A549 (cell line): ENCODE measurements around the gene SHANK1. TPM values are rescaled to one million over a fixed set of nuclear protein-coding genes. Genes with fewer than 3 reads are reported as not detected.

ENCODE experiments used
- ATAC-seq, 2 experiments: fragments of 200-7000 bp in 1 of 2; fragments of >200 bp in 1 of 2; cut with Nextera tagmentation in 1 of 2; cut with Tn5 transposase in 1 of 2; 3 replicates each; pipeline versions ENCODE4 v1.8.0 to v1.9.1; 2018 to 2020; ENCODE audit warnings: mild to moderate bottlenecking in 1 of 2, moderate library complexity in 1 of 2
- CTCF ChIA-PET: fragments of 300-600 bp; sonication (Branson Sonifier 250); formaldehyde crosslinking; extraction: SDS; loops from one replicate; lab custom pipeline; 2021; ENCODE audit warnings: antibody characterized with exemption, inconsistent platforms; lab: Yijun Ruan, JAX
- POLR2A ChIA-PET: fragments of 350-600 bp; formaldehyde crosslinking; extraction: SDS; loops from one replicate; lab custom pipeline; 2021; ENCODE audit warnings: antibody characterized with exemption, inconsistent platforms; lab: Yijun Ruan, JAX
- DNase-seq, 2 experiments: peaks; one replicate each; pipeline versions ENCODE4 v3.0.0 to v3.0.0-alpha.2; 2011 to 2016; ENCODE audit warnings: low read depth in 1 of 2, low spot score in 1 of 2
- FAIRE-seq: peaks from 2 replicates; lab custom pipeline; 2011; peaks lifted over from hg19 to GRCh38; lab: Jason Lieb, UNC
- H3K27ac ChIP-seq, 2 experiments: fragments of >200 bp; sonication (Bioruptor Twin); formaldehyde crosslinking; 3 replicates each; pipeline ENCODE4 v1.5.1; 2016 to 2017
- H3K4me1 ChIP-seq: fragments of >200 bp; sonication (Bioruptor Twin); formaldehyde crosslinking; 3 replicates; pipeline ENCODE4 v1.6.1; 2016
- H3K4me2 ChIP-seq: fragments of >200 bp; sonication (Bioruptor Twin); formaldehyde crosslinking; 3 replicates; pipeline ENCODE4 v1.6.1; 2016
- H3K4me3 ChIP-seq: fragments of >200 bp; sonication (Bioruptor Twin); formaldehyde crosslinking; 3 replicates; pipeline ENCODE4 v1.5.1; 2016
- H3K9me3 ChIP-seq: fragments of >200 bp; sonication (Bioruptor Twin); formaldehyde crosslinking; 3 replicates; pipeline ENCODE4 v1.6.1; 2016
- CBX2 ChIP-seq: fragments of 200-600 bp; sonication (generic); IDR thresholded peaks from 2 replicates; pipeline ENCODE4 v1.6.1; 2016; ENCODE audit warnings: low read depth, mild to moderate bottlenecking, borderline replicate concordance
- EP300 ChIP-seq, 2 experiments: fragments of >200 bp; sonication (Bioruptor Twin); formaldehyde crosslinking; IDR thresholded peaks; 2 replicates in 1 of 2; 3 replicates in 1 of 2; pipeline ENCODE4 v1.6.1; 2016 to 2017
- FOSB ChIP-seq: fragments of 250-450 bp; sonication (Bioruptor Pico); IDR thresholded peaks from 2 replicates; pipeline ENCODE4 v1.5.0; 2020; ENCODE audit warnings: mild to moderate bottlenecking, moderate library complexity
- GATA3 ChIP-seq: IDR thresholded peaks from 2 replicates; pipeline ENCODE4 v1.6.1; 2012; ENCODE audit warnings: borderline replicate concordance
- HDAC2 ChIP-seq: fragments of 200-600 bp; sonication (generic); IDR thresholded peaks from 2 replicates; pipeline ENCODE4 v1.6.1; 2016
- HEYL ChIP-seq: fragments of 250-450 bp; sonication (Bioruptor Pico); IDR thresholded peaks from 2 replicates; pipeline ENCODE4 v1.8.0; 2021; ENCODE audit warnings: mild to moderate bottlenecking, moderate library complexity
- JUNB ChIP-seq: fragments of >200 bp; sonication (Bioruptor Twin); formaldehyde crosslinking; IDR thresholded peaks from 2 replicates; pipeline ENCODE4 v1.6.1; 2016
- MAZ ChIP-seq: fragments of 150-350 bp; IDR thresholded peaks from 2 replicates; pipeline ENCODE4 v1.6.1; 2014; ENCODE audit warnings: antibody characterized with exemption, low read depth, low read length, borderline replicate concordance
- NPAS2 ChIP-seq: fragments of 250-450 bp; sonication (Bioruptor Pico); IDR thresholded peaks from 2 replicates; pipeline ENCODE4 v1.8.0; 2022; ENCODE audit warnings: mild to moderate bottlenecking, moderate library complexity, borderline replicate concordance
- RAD21 ChIP-seq, 2 experiments: fragments of >200 bp in 1 of 2; sonication (Bioruptor Twin) in 1 of 2; formaldehyde crosslinking in 1 of 2; IDR thresholded peaks in 1 of 2; conservative IDR thresholded peaks in 1 of 2; 2 replicates in 1 of 2; 3 replicates in 1 of 2; pipeline ENCODE4 v1.6.1; 2012 to 2018; ENCODE audit warnings: inconsistent platforms in 1 of 2
- RARB ChIP-seq: fragments of 250-450 bp; sonication (Bioruptor Pico); IDR thresholded peaks from 2 replicates; pipeline ENCODE4 v1.8.0; 2021; ENCODE audit warnings: mild to moderate bottlenecking, moderate library complexity
- ZC3H11A ChIP-seq: fragments of 450-650 bp; IDR thresholded peaks from 2 replicates; pipeline ENCODE4 v1.6.1; 2014; ENCODE audit warnings: antibody characterized with exemption, mild to moderate bottlenecking
- WGBS: methylation state at CpG from one replicate; pipeline ENCODE4 v1.1.6; 2017; ENCODE audit errors: missing lambda C conversion rate; 5-methylcytosine and 5-hydroxymethylcytosine counted together
- polyA plus RNA-seq, 4 experiments: library from polyadenylated mRNA; depleted of rRNA in 3 of 4; stranded (reverse); fragments of >200 nt; fragmentation: RNase III in 1 of 4; extraction: RNeasy Plus Mini Kit Qiagen cat#74134 plus additional on column Dnase treatment in 1 of 4; gene quantifications; 2 replicates in 3 of 4; 3 replicates in 1 of 4; pipeline ENCODE4 v1.2.3, GENCODE V29; 2011 to 2017
- TF ChIP-seq, protein P1 (sequence below): IDR thresholded peaks from 2 replicates; pipeline ENCODE4 v1.6.1; 2012; ENCODE audit warnings: low read depth, borderline replicate concordance

The SHANK1 gene
- polyA plus RNA-seq, 2 of the 4 experiments (the other 2 are of a cell fraction), result 0.04 to 0.17 TPM

DNA sequence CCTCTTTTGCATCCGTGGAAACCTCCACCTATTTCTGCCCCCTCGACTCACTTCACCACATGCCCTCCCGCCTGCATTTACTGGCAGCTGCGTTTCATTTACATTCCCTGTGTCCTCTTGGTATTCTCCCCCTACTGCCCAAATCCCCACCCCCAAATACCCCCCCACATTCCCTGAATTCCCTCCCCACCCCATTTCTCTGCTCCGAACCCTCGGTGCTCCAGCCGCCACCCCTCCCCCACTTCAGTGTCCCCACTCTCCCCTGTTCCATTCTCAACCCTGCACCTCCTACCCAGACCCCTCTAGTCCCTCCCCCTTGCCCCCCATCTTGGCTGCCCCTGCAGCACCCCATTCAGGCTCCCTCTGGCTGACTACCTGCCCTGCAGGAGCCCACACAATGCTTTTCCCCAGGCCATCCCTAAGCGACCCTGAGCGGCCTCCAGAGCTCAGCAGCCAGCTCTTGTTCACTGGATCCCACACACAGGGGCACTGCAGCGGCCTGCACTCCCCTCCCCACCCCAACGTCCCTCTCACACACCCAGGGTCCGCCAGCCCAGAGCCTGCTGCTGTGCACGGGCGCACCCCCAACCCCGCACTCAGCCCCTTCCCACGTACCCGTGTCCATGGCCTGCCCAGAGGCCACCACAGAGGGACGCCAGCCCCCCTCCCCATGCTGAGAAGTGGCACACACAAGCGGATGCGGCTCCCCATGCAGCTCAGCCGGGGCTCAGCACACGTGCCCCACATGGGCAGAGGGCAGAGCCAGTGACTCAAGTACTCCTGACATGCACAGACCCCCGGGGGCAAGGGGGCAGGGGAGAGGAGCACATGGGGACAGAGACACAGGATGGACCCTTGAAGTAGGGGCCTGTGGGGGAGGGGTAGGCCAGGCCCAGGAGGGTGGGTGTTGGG lies 26.3 kb downstream of the SHANK1 start:
- CTCF ChIA-PET, result interaction anchor here (1.0 to 5.3 kb wide), 4 partner anchors 9 to 545 kb away, joined by 3 to 24 read pairs (median 10); no protein-coding TSS in a partner anchor
- Histone ChIP-seq H3K4me2 (no peak overlapping the region), H3K9me3 (no peaks in the 10 kb centered on the region), H3K27ac (no peak overlapping the region), H3K4me1 (peaks cover 12% of the 10 kb centered on the region; the same call in 2 of the 3 replicates), H3K4me3 (no peak overlapping the region)
- ATAC-seq (no peak), DNase-seq (no peak), FAIRE-seq (no peak)
- TF ChIP-seq CBX2, result no peak
- POLR2A ChIA-PET, result no interaction called here
- WGBS, result under 1% methylated on average over 5 of the region's 23 CpGs

DNA sequence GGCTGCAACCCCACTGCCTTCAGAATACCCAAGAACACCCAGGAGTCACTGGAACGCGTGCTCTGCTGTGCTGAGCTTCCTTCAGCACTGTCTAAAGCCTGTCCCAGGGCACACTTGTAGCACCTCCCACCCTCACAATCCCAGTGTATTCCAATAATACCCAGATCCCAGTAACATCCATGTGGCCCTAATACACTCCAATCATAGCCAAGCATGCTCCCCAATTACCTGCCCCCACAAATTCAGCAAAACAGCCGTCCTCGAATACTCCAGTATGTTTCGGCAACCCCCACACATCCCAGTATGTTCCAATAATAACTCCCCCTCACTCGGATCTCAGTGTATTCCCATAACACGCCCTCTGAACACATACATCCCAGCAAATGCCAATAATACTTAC lies 29.2 kb downstream of the SHANK1 start:
- CTCF ChIA-PET, result interaction anchor here (1.4 to 5.3 kb wide), 4 partner anchors 15 to 153 kb away, joined by 4 to 24 read pairs (median 9); no protein-coding TSS in a partner anchor
- Histone ChIP-seq H3K9me3 (no peaks in the 10 kb centered on the region), H3K27ac (no peak overlapping the region)
- no peak for TF ChIP-seq RAD21 (conservative IDR thresholded peaks at IDR 0.05 in 1 of 2, IDR thresholded peaks at IDR 0.05 in 1 of 2)
- TF ChIP-seq, all 56 proteins: peak for 0
- 22% methylated on average over 7 of the region's 7 CpGs for WGBS
- ATAC-seq (peak in 1 of 2 experiments; percentile 9; a peak in 2 of 6 replicates), DNase-seq (no peak), FAIRE-seq (no peak)
- no peak overlapping the region for H3K4me2 ChIP-seq
- peaks cover 13% of the 10 kb centered on the region for H3K4me1 ChIP-seq
- POLR2A ChIA-PET, result no interaction called here
- H3K4me3 ChIP-seq, result no peak overlapping the region

DNA sequence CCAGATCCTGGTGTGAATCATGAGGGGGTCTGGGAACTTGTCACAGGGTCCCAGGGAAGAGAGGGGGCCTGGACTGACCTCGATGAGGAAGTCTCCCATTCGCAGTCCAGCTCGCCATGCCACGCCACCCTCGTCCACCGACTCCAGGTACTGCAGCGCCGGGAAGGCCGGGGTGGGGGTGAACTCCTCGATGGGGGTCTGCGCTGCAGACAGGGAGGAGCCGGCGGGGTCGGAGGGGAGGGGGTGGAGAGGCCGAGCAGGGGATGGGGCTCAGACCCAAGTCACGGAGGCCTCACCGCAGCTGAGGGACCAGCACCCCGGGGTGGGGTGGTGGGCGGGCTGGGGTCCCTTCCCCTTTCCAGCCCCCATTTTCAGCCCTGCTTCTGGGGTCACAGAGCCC lies 30.8 kb downstream of the SHANK1 start:
- FAIRE-seq (no peak), ATAC-seq (no peak), DNase-seq (no peak)
- H3K4me2 ChIP-seq, result no peak overlapping the region
- H3K4me3 ChIP-seq, result no peak overlapping the region
- TF ChIP-seq HEYL (no peak), JUNB (no peak), EP300 (IDR thresholded peaks at IDR 0.05) (no peak), ZC3H11A (no peak), NPAS2 (CRISPR knock-in tag) (no peak), HDAC2 (no peak), FOSB (CRISPR knock-in tag) (no peak), RARB (CRISPR knock-in tag) (no peak)
- TF ChIP-seq, protein P1, sequence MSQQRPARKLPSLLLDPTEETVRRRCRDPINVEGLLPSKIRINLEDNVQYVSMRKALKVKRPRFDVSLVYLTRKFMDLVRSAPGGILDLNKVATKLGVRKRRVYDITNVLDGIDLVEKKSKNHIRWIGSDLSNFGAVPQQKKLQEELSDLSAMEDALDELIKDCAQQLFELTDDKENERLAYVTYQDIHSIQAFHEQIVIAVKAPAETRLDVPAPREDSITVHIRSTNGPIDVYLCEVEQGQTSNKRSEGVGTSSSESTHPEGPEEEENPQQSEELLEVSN, result no peak
- H3K9me3 ChIP-seq, result no peaks in the 10 kb centered on the region
- CTCF ChIA-PET, result interaction anchor here (1.6 to 5.3 kb wide), 2 partner anchors 20 to 95 kb away, joined by 4 to 24 read pairs; no protein-coding TSS in a partner anchor
- POLR2A ChIA-PET, result interaction anchor here (0.7 kb wide), 1 partner anchor 36 kb away, joined by 3 read pairs; no protein-coding TSS in a partner anchor
- WGBS, result 51% methylated on average over 9 of the region's 19 CpGs
- peaks cover 4% of the 10 kb centered on the region; the same call in 2 of the 3 replicates for H3K4me1 ChIP-seq
- H3K27ac ChIP-seq, result no peak overlapping the region

DNA sequence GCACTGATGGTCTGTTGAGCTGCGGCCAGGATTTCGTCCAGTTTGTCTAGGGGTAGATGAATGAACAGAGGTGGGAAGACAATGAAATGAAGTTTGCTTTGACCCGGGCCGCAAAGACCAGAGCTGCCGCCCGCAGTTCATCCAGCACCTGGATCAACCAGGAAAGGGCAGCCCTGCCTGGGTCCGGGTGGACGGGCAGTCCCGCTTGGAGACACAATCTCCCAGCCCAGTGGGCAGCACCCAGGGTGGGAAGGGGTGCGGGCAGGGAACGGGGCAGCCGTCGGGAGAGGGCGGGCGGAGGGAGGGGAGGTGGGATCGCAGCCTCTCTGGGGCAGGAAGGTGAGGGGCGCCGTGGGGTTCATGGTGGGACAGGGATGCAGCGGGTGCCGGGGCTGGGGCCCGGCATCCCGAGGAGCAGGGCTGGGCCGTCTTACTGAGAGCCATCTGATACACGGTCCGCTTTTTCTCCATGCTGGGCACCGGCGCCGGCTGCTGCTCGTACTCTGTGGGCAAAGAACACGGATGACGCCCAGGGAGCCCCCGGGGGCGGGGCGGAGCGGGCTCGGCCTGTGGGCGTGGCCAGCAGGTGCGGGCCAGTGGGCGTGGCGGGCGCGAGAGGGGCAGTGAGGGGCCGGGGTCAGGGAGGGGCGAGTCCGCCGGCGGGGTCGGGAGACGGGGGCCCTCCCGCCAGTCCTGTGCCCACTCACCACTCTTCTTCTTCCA lies 33.1 kb downstream of the SHANK1 start:
- Histone ChIP-seq H3K4me1 (peaks cover 4% of the 10 kb centered on the region; the same call in 2 of the 3 replicates), H3K27ac (no peak overlapping the region), H3K4me2 (peak overlapping the region; percentile 38; the same call in 1 of the 3 replicates), H3K9me3 (no peaks in the 10 kb centered on the region), H3K4me3 (0 out of 3 replicates have a peak overlapping the region, but pooled peaks have one; percentile 12)
- DNase-seq (no peak), ATAC-seq (peak in 1 of 2 experiments; percentile 14; a peak in 1 of 6 replicates), FAIRE-seq (no peak)
- 17% methylated on average over 20 of the region's 50 CpGs for WGBS
- POLR2A ChIA-PET, result no interaction called here
- CTCF ChIA-PET, result interaction anchor here (1.0 to 2.2 kb wide), 4 partner anchors 15 to 149 kb away, joined by 4 to 10 read pairs (median 6); no protein-coding TSS in a partner anchor
- TF ChIP-seq MAZ (no peak), GATA3 (no peak), HDAC2 (no peak)
